ENCODE results near the gene ATP6V1B1.

The ATP6V1B1 gene

GRCh38 chr2:70962211-70962884 lies 26.6 kb downstream of the ATP6V1B1 start:
- no peak overlapping the region for H3K4me3 ChIP-seq (ENCODE audit: low read length)
- H2AFZ ChIP-seq (ENCODE audit: low read depth, low read length), result no peak overlapping the region
- no peaks in the 10 kb centered on the region for H3K79me2 ChIP-seq (ENCODE audit: low read length)
- H3K4me1 ChIP-seq (ENCODE audit: low read length), result no peaks in the 10 kb centered on the region
- no peaks in the 10 kb centered on the region for H4K20me1 ChIP-seq (ENCODE audit: insufficient read depth, low read length)
- no peaks in the 10 kb centered on the region for H3K27me3 ChIP-seq (ENCODE audit: low read depth, low read length)
- no peak overlapping the region for H3K4me2 ChIP-seq (ENCODE audit: low read length)
- TF ChIP-seq EZH2phosphoT487 (IDR thresholded peaks at IDR 0.05; ENCODE audit: low read depth), result no peak
- TF ChIP-seq CTCF (IDR thresholded peaks at IDR 0.05; ENCODE audit: low read depth, low read length), result no peak
- no peak overlapping the region for H3K27ac ChIP-seq (ENCODE audit: low read length)
- H3K9ac ChIP-seq (ENCODE audit: low read length), result no peak overlapping the region
- no peaks in the 10 kb centered on the region for H3K9me3 ChIP-seq (ENCODE audit: insufficient read depth, low read length)
- H3K36me3 ChIP-seq (replicated peaks; ENCODE audit: low read depth, low read length), result no peaks in the 10 kb centered on the region

GRCh38 chr2:70962885-70963878 lies 27.5 kb downstream of the ATP6V1B1 start:
- H3K27ac ChIP-seq (ENCODE audit: low read length), result no peak overlapping the region
- H3K4me3 ChIP-seq (ENCODE audit: low read length), result no peak overlapping the region
- no peaks in the 10 kb centered on the region for H3K79me2 ChIP-seq (ENCODE audit: low read length)
- H2AFZ ChIP-seq (ENCODE audit: low read depth, low read length), result no peak overlapping the region
- TF ChIP-seq CTCF (IDR thresholded peaks at IDR 0.05; ENCODE audit: low read depth, low read length), result no peak
- no peak for TF ChIP-seq EZH2phosphoT487 (IDR thresholded peaks at IDR 0.05; ENCODE audit: low read depth)
- H3K36me3 ChIP-seq (replicated peaks; ENCODE audit: low read depth, low read length), result no peaks in the 10 kb centered on the region
- H3K4me2 ChIP-seq (ENCODE audit: low read length), result no peak overlapping the region
- no peak overlapping the region for H3K9ac ChIP-seq (ENCODE audit: low read length)
- H3K4me1 ChIP-seq (ENCODE audit: low read length), result no peaks in the 10 kb centered on the region
- peaks cover 8% of the 10 kb centered on the region; the same call in 1 of the 2 replicates for H3K27me3 ChIP-seq (ENCODE audit: low read depth, low read length)
- no peaks in the 10 kb centered on the region for H3K9me3 ChIP-seq (ENCODE audit: insufficient read depth, low read length)
- H4K20me1 ChIP-seq (ENCODE audit: insufficient read depth, low read length), result no peaks in the 10 kb centered on the region

DNA sequence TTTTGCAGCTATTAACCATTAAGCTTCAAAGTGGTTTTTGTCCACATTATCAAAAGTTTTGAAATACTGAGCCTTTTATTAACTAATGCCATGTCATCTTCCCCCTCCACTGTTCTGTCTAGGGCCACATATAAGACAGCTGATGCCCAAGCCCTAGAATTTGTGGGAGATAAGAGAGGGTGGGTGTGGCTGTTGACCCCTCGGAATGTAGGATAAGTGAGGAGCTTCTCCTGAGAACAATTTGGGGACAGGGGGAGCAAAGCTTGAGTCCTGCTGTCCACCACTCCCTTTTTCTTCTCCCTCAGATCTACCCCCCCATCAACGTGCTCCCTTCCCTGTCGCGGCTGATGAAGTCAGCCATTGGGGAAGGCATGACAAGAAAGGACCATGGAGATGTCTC lies 28.4 kb downstream of the ATP6V1B1 start:
- TF ChIP-seq CTCF (IDR thresholded peaks at IDR 0.05; ENCODE audit: low read depth, low read length), result no peak
- no peak for TF ChIP-seq EZH2phosphoT487 (IDR thresholded peaks at IDR 0.05; ENCODE audit: low read depth)
- H3K36me3 ChIP-seq (replicated peaks; ENCODE audit: low read depth, low read length), result no peaks in the 10 kb centered on the region
- no peaks in the 10 kb centered on the region for H4K20me1 ChIP-seq (ENCODE audit: insufficient read depth, low read length)
- H3K9me3 ChIP-seq (ENCODE audit: insufficient read depth, low read length), result no peaks in the 10 kb centered on the region
- no peak overlapping the region for H3K4me2 ChIP-seq (ENCODE audit: low read length)
- no peak overlapping the region for H2AFZ ChIP-seq (ENCODE audit: low read depth, low read length)
- H3K27me3 ChIP-seq (ENCODE audit: low read depth, low read length), result peaks cover 10% of the 10 kb centered on the region; the same call in 1 of the 2 replicates
- no peaks in the 10 kb centered on the region for H3K79me2 ChIP-seq (ENCODE audit: low read length)
- H3K4me1 ChIP-seq (ENCODE audit: low read length), result no peaks in the 10 kb centered on the region
- no peak overlapping the region for H3K27ac ChIP-seq (ENCODE audit: low read length)
- H3K9ac ChIP-seq (ENCODE audit: low read length), result no peak overlapping the region
- H3K4me3 ChIP-seq (ENCODE audit: low read length), result no peak overlapping the region

Data from OCI-LY3 (cell line).